HCT116 (cell line): ENCODE data around the gene STXBP3. TPM values are rescaled to one million over a fixed set of nuclear protein-coding genes. Genes with fewer than 3 reads are reported as not detected.

Source experiments
- ATAC-seq: fragments of 200-7000 bp; cut with Tn5 transposase; 2 replicates; pipeline ENCODE4 v1.9.1; 2020; ENCODE audit warnings: mild to moderate bottlenecking, moderate library complexity
- BruUV-seq: library from RNA; stranded (reverse); fragments of 400-500 nt; replicated peaks from 2 replicates; lab custom pipeline; 2021; lab: Mats Ljungman, UMichigan
- CTCF ChIA-PET: fragments of 300-600 bp; sonication (Branson Sonifier 250); formaldehyde crosslinking; loops from one replicate; lab custom pipeline; 2021; ENCODE audit warnings: antibody characterized with exemption; lab: Charles Lee
- POLR2A ChIA-PET: fragments of 300-600, 350-600 bp; sonication (Branson Sonifier 250); formaldehyde crosslinking; loops from one replicate; lab custom pipeline; 2021; ENCODE audit warnings: antibody characterized with exemption; lab: Charles Lee
- RAD21 ChIA-PET, 2 experiments: fragments of 300-600 bp; sonication (Branson Sonifier 250); formaldehyde crosslinking; loops; one replicate each; lab custom pipeline; 2023; ENCODE audit warnings: low total read pairs in 2 of 2; ENCODE audit not compliant: uncharacterized antibody in 2 of 2, unreplicated experiment in 2 of 2, low non-redundant PET in 1 of 2; lab: Charles Lee
- DNase-seq: peaks from one replicate; pipeline ENCODE4 v3.0.0-alpha.2; 2010; ENCODE audit warnings: low read depth, low spot score
- H2AFZ ChIP-seq: fragments of 200-600 bp; shearing (Covaris generic), sonication (generic); 2 replicates; pipeline ENCODE4 v1.6.1; 2017; ENCODE audit warnings: low read depth, mixed run types, mixed read lengths, antibody characterized with exemption, low read length; ENCODE audit not compliant: poor library complexity, severe bottlenecking
- H3K27ac ChIP-seq: 2 replicates; pipeline ENCODE4 v1.5.1; 2012; ENCODE audit warnings: low read depth, low read length
- H3K27me3 ChIP-seq: fragments of 200-600 bp; sonication (generic); 2 replicates; pipeline ENCODE4 v1.6.1; 2016; ENCODE audit warnings: mixed run types, low read length, mixed read lengths; ENCODE audit not compliant: insufficient read depth
- H3K36me3 ChIP-seq, 2 experiments: fragments of 200-500 bp in 1 of 2; fragments of 200-600 bp in 1 of 2; sonication (Bioruptor generic) in 1 of 2; sonication (generic) in 1 of 2; 2 replicates each; pipeline versions ENCODE4 v1.5.1 to v1.6.1; 2014 to 2016; ENCODE audit warnings: low read length in 2 of 2, inconsistent platforms in 1 of 2, mixed read lengths in 1 of 2, mixed run types in 1 of 2; ENCODE audit not compliant: insufficient read depth in 2 of 2, control insufficient read depth in 1 of 2
- H3K4me1 ChIP-seq, 2 experiments: fragments of 200-600 bp in 1 of 2; sonication (generic) in 1 of 2; 2 replicates each; pipeline versions ENCODE4 v1.5.1 to v1.6.1; 2012 to 2017; ENCODE audit warnings: low read length in 2 of 2, inconsistent platforms in 1 of 2, mild to moderate bottlenecking in 1 of 2, mixed read lengths in 1 of 2, mixed run types in 1 of 2, moderate library complexity in 1 of 2; ENCODE audit not compliant: insufficient read depth in 2 of 2, control insufficient read depth in 1 of 2
- H3K4me2 ChIP-seq: fragments of 200-600 bp; sonication (generic); 2 replicates; pipeline ENCODE4 v1.6.1; 2017; ENCODE audit warnings: mixed run types, low read length, mixed read lengths
- H3K4me3 ChIP-seq, 2 experiments: fragments of 200-600 bp in 1 of 2; sonication (generic) in 1 of 2; replicated peaks in 1 of 2; 2 replicates each; pipeline ENCODE4 v1.5.1; 2011 to 2016; ENCODE audit warnings: low read length in 2 of 2, control low read depth in 1 of 2, low read depth in 1 of 2, mild to moderate bottlenecking in 1 of 2, mixed read lengths in 1 of 2, mixed run types in 1 of 2
- H3K79me2 ChIP-seq: fragments of 200-600 bp; sonication (generic); 2 replicates; pipeline ENCODE4 v1.6.1; 2017; ENCODE audit warnings: mild to moderate bottlenecking, mixed run types, low read length, moderate library complexity, mixed read lengths; ENCODE audit not compliant: insufficient read depth
- H3K9ac ChIP-seq: fragments of 200-600 bp; sonication (generic); 2 replicates; pipeline ENCODE4 v1.6.1; 2016; ENCODE audit warnings: low read length, mixed read lengths
- H3K9me2 ChIP-seq: fragments of 200-600 bp; sonication (generic), shearing (Covaris generic); 2 replicates; pipeline ENCODE4 v1.6.1; 2017; ENCODE audit warnings: mixed run types, mild to moderate bottlenecking, moderate library complexity; ENCODE audit not compliant: insufficient read depth
- H3K9me3 ChIP-seq, 2 experiments: fragments of 200-500 bp in 1 of 2; fragments of 200-600 bp in 1 of 2; sonication (Bioruptor generic) in 1 of 2; sonication (generic) in 1 of 2; 2 replicates each; pipeline ENCODE4 v1.6.1; 2014 to 2017; ENCODE audit warnings: low read length in 2 of 2, mixed read lengths in 2 of 2, inconsistent platforms in 1 of 2, low read depth in 1 of 2, mild to moderate bottlenecking in 1 of 2, mixed run types in 1 of 2, moderate library complexity in 1 of 2; ENCODE audit not compliant: control insufficient read depth in 1 of 2, insufficient read depth in 1 of 2
- H4K20me1 ChIP-seq: fragments of 200-600 bp; sonication (generic), shearing (Covaris generic); 2 replicates; pipeline ENCODE4 v1.6.1; 2017; ENCODE audit warnings: mixed run types, mild to moderate bottlenecking, moderate library complexity; ENCODE audit not compliant: insufficient read depth
- ELF1 ChIP-seq: IDR thresholded peaks from 2 replicates; pipeline ENCODE4 v1.6.1; 2012; ENCODE audit warnings: low read depth, borderline replicate concordance
- POLR2A ChIP-seq: IDR thresholded peaks from 2 replicates; pipeline ENCODE4 v1.7.0; 2011; ENCODE audit warnings: borderline replicate concordance; ENCODE audit not compliant: insufficient read depth, insufficient read length; ENCODE audit errors: extremely low read depth
- POLR2AphosphoS5 ChIP-seq: IDR thresholded peaks from 2 replicates; pipeline ENCODE4 v1.6.1; 2011; ENCODE audit warnings: mild to moderate bottlenecking, low read depth, low read length, moderate library complexity
- intact Hi-C: fragments of 100-400 bp; cut with micrococcal nuclease; formaldehyde crosslinking; loops from 2 replicates; pipeline ENCODE4 v1.10.0; 2022
- total RNA-seq: library from RNA; stranded (reverse); gene quantifications from one replicate; pipeline ENCODE4 v1.2.1, GENCODE V29; 2021; ENCODE audit not compliant: unreplicated experiment
- TF ChIP-seq, protein P1 (sequence below): IDR thresholded peaks from 2 replicates; pipeline ENCODE4 v1.6.1; 2011; ENCODE audit warnings: mild to moderate bottlenecking, low read length, moderate library complexity; ENCODE audit not compliant: insufficient replicate concordance; ENCODE audit errors: extremely low read depth

The STXBP3 gene
- total RNA-seq, 1 experiment from 2014 or later, result 22.6 TPM

- TF ChIP-seq, protein P1, sequence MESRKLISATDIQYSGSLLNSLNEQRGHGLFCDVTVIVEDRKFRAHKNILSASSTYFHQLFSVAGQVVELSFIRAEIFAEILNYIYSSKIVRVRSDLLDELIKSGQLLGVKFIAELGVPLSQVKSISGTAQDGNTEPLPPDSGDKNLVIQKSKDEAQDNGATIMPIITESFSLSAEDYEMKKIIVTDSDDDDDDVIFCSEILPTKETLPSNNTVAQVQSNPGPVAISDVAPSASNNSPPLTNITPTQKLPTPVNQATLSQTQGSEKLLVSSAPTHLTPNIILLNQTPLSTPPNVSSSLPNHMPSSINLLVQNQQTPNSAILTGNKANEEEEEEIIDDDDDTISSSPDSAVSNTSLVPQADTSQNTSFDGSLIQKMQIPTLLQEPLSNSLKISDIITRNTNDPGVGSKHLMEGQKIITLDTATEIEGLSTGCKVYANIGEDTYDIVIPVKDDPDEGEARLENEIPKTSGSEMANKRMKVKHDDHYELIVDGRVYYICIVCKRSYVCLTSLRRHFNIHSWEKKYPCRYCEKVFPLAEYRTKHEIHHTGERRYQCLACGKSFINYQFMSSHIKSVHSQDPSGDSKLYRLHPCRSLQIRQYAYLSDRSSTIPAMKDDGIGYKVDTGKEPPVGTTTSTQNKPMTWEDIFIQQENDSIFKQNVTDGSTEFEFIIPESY, result no peak
Measured at GRCh38 chr1:108842525-108843181, 96.2 kb downstream of the STXBP3 start (continued).

DNA sequence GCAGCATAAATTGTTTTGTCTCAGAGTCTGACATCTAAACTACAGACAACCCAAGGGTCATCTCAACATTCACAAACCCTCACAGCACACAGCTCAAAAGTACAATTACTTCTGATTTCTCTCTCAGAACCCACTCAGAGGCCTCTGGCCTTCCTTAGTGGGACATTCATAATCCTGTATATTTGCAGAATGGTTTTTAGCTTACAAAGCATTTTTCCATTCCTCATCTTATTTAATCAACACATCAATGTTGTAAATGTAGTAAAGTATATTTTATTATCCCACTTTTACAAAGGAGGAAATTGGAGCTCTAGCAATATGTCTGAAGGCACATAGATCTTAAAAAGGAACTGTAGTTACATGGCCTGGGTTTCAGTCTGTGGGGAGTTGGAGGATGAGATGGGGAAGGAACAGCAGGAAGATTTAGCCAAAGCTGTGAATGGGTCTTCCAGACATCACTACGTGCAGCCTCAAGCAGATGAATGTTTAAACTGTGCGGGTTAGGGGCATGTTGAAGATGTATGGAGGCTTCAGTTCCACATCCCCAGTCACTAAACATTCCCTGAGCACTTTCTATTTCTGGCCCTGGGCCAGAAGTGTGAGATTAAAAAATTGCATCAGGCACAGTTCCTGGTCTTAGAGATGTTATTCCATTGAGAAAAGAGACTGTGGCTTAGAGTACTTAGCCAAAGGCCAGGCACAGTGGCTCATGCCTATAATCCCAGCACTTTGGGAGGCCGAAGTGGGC lies 97.1 kb downstream of the STXBP3 start:
- ATAC-seq, result no peak
- Histone ChIP-seq H3K36me3 (no peaks in the 10 kb centered on the region), H3K4me1 (no peaks in the 10 kb centered on the region), H3K9ac (no peak overlapping the region), H3K27ac (no peak overlapping the region), H2AFZ (no peak overlapping the region), H3K9me3 (no peaks in the 10 kb centered on the region), H3K9me2 (no peaks in the 10 kb centered on the region), H3K4me3 (no peak overlapping the region), H3K27me3 (no peaks in the 10 kb centered on the region), H3K4me2 (no peak overlapping the region), H3K79me2 (no peaks in the 10 kb centered on the region), H4K20me1 (no peaks in the 10 kb centered on the region)
- BruUV-seq, result no TSS peak
- intact Hi-C loops, result no loop called here
- no peak for DNase-seq
- TF ChIP-seq POLR2AphosphoS5, result no peak
- TF ChIP-seq ELF1, result no peak
- no peak for TF ChIP-seq POLR2A
- ChIA-PET RAD21 (no interaction called here), POLR2A (no interaction called here), CTCF (interaction anchor here (1.1 kb wide), 1 partner anchor 14 kb away, joined by 3 read pairs; no protein-coding TSS in a partner anchor)
